C4-2B (cell line): ENCODE data around the gene ICA1.

Experiments
- CTCF ChIP-seq: fragments of 450-650 bp; conservative IDR thresholded peaks from 2 replicates; pipeline ENCODE4 v1.5.1; 2017; ENCODE audit warnings: mild to moderate bottlenecking
- ZFX ChIP-seq: fragments of 450-650 bp; IDR thresholded peaks from 2 replicates; pipeline ENCODE4 v1.6.1; 2017

GRCh38 chr7:8151161-8151725, 110.7 kb downstream of the ICA1 start:
- TF ChIP-seq CTCF (no peak), ZFX (no peak)
